GM18499 (cell line): ENCODE results near the gene FAM222B.
"Not testable (repeated sequence)": the region's sequence is repeated elsewhere in the genome, so short reads cannot be mapped to it uniquely, and the experiment has no call there.

ENCODE experiments used
- ATAC-seq: cut with Tn5 transposase; IDR thresholded peaks from one replicate; pipeline ENCODE4 v1.9.1; 2021; ENCODE audit warnings: moderate number of reproducible peaks; ENCODE audit not compliant: insufficient read depth, unreplicated experiment

FAM222B gene

DNA sequence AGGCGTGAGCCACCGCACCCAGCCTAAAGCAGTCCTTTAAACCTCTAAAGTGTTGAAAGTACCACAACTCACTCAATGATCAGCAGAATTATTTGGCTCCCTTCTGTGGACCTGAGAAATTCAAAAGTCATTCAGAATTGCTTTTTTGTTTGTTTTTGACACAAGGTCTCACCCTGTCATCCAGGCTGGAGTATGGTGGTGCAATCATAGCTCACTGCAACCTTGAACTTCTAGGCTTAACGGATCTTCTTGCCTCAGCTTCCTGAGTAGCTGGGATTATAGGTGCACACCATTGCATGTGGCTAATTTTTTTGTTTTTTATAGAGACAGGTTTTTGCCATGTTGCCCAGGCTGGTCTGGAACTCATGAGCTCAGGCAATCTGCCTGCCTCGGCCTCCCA, 54.5 kb downstream of the FAM222B start:
- ATAC-seq, result no peak

DNA sequence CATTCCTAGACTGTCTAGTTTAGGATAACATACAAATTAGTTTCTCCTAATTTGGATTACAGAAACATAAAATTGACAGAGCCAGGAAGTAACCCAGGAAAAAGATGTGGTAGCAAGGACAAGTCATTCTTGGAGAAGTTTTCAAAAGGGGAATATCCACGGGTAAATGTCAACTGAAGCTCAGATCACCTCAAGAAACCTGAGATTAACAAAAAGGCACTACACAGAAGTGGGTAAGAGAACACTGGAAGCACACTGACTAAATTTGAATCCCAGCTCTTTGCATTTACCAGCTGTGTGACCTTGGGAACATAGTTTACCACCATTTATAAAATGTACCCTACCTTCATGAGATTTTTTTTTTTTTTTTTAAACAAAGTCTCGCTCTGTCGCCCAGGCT, 59.4 kb downstream of the FAM222B start:
- ATAC-seq, result no peak

DNA sequence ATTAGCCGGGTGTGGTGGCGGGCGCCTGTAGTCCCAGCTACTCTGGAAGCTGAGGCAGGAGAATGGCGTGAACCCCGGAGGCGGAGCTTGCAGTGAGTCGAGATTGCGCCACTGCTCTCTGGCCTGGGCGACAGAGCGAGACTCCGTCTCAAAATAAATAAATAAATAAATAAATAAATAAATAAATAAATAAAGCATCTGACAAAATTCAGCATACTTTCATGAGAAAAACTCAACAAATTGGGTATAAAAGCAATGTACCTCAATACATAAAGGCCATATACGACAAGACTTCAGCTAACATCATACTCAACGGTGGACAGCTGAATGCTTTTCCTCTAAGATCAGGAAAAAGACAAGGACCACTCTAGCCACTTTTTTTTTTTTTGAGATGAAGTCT, 63.0 kb downstream of the FAM222B start:
- ATAC-seq, result not testable (repeated sequence)

DNA sequence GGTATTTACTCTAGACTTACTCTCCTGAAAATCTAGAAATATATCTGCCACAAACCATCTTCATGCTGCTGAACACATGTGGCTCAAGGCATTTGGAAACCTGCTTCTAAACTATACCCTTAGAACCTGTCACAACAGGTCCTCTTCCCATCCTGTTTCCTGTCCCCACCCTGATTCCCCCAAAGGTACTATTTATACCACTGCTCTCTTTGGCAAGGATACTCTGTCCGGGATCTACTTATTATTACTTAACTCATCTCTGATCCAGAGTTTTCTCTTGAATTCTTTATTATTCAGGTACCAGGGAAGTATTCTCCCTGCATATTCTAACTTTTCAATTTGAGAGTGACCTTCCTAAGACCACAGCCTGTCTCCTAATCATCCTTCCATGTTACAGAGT, 65.4 kb downstream of the FAM222B start:
- ATAC-seq, result no peak

DNA sequence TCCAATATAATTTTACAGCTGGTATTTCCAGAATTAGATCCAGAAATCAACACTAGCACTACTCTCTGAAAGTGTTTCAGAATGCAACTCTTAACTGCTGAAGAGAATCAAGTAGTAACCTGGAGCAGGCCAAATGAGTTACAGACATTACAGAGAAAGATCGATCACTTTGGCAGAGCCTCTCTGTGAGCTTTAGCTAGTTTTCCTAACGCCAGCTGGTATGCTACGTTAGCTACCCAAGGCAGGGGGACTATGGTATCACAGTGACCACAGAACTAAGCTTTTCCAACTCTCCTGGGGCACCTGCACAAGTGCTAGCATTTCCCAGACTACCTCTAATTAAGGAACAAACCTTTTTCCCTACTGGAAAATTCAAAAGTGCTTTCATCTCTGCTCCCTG, 68.4 kb downstream of the FAM222B start:
- ATAC-seq, result no peak

DNA sequence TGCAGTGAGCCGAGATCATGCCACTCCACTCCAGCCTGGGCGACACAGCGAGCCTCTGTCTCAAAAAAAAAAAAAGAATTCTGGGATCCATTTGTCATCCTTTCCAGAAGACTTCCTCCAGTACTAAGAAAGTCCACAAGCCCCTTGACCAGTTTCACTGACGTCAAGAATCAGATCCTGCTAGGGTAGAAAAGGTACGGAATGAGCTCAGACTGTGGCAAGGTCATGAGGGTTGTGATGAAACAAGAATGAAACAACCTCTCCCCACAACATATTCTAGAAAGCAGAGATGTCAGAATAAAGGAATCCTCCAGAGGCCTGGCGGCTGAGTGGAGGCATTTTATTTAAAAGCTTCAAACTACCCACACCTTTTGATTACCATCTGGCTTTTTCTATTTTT, 68.9 kb downstream of the FAM222B start:
- no peak for ATAC-seq

DNA sequence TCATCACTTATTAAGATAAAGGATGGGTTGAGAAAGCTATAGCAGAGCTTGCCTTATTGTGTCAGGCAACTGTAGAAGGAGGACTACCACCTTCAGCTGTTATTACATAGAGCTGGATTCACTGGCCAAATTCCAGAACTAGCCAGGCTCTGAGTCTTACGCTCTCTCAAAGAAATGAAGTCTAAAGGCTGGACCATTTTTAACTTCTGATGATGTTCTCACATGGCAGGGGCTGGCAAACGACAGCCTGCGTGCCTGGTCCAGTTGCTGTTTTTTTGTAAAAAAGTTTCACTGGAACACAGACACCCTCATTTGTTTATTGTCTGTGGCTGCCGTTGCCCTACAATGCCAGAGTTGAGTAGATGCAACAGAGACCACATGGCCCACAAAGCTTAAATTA, 77.6 kb downstream of the FAM222B start:
- no peak for ATAC-seq

DNA sequence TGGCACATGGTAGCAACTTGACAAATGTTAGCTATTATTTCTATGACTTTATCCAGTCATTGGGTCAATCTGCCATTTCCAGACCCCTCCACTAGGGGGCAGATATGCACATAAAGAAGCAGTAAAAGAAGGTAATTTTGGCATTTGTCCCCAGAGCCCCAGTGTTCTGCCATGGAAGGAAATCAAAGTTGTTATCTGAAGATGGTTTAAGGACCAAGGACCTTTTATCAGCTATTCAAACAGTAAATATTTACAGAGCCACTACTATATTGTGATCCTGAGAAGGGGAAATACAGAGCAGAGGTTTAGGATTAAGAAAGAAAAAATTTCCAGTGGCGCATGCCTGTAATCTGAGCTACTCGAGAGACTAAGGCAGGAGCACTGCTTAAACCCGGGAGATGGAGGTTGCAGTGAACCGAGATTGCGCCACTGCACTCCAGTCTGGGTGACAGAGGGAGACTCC, 78.8 kb downstream of the FAM222B start:
- no peak for ATAC-seq

DNA sequence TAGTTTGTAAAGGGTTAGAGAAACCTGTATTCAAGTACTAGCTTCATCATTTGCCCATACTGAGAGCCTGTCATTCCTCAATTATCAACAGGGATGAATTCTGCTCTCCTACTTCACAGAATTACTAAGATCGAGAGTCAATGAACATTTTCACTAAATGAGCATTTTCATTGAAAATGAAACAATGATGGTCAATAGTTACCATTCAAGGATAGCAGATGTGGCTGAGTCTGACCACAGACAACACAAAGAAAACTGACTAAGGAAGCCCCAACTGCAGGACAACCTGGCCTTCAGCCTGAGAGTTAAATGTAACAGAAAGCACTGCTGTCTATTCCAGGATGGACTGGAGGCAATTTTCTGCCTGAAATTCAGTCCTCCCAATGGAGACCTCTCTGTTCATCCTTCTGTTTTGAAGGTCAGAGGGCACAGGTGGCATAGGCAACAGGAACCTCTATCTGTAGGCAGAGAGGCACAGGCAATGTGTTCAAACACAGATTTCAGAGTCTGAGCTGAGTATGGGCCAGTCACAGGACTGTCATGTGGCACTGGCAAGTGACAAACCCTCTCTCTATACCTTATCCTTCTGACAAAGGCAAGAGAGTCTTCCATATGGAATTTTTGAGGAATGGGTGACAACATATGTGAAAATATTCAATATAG, 79.3 kb downstream of the FAM222B start:
- no peak for ATAC-seq

DNA sequence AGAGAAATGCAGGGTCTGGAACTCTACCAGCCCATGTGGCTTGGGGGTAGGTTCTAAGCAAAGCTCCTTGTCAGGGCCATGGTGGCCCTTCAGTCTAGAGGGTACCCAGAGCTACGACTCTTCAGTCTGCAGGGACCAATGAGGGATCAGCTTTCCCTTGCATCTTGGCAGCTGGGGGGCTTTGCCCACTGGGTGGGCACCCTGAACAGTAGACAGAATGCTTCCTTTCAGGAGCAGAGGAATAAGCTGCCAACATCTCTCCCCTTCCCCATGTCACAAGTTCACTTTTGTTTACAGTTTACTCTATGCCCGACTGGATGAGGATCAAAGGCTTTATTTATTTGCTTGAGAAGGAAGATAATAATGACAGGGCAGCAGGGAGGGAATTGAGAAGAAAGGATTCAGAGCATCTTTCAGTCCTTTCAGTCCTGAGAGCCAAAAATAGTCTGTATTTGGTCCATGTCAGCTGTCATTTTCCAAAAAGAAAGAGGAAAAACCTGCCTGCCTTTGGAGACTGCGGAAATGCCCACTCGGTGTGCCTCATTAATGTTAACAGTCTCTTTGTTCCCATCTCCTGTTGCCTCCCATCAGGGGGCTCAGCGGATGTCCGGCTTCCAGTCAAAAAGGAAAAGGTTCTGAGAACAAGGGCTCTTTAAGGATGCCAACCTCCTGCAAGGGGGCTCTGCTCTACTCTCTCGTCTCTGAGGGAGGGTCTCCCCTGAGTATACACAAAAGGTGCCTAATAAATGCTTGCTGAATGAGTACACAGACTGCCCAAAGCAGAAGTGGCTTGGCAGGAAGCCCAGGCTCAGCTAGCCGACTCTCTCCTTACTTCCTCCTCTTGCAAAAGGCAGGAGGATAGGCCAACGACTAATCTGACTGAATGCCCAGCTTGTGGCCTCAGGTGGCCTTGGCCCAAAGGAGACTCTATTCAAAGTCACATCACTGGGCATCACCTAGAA, 81.7 kb downstream of the FAM222B start:
- no peak for ATAC-seq

DNA sequence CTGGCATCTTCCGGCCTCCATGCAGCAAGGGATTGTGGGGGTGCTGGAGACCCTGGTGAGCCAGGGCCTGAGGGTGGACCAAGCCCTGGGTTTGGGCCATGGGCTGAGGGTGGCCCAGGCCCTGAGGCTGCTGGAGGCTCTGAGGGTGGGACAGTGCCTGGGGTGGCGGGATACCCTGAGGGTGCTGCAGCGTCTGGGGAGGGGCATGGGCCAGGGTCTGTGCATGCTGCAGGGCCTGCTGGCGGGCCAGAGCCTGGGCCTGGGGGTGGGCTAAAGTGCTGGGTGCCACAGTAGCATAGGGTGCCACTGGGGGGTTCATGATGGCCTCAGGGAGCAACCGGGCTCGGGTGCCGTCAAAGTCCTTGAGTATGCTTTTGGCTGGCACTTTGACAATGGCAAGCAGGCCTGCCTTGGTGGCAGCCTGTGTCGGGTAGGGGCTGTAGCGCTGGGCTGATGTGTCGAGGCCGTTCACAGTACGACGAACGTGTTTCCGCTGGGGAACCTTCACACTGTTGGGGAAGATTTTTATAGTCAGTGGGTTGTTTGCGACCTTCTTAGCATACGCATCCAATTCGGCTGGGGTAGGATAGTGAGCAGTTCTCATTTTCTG, 83.2 kb downstream of the FAM222B start:
- ATAC-seq, result no peak

DNA sequence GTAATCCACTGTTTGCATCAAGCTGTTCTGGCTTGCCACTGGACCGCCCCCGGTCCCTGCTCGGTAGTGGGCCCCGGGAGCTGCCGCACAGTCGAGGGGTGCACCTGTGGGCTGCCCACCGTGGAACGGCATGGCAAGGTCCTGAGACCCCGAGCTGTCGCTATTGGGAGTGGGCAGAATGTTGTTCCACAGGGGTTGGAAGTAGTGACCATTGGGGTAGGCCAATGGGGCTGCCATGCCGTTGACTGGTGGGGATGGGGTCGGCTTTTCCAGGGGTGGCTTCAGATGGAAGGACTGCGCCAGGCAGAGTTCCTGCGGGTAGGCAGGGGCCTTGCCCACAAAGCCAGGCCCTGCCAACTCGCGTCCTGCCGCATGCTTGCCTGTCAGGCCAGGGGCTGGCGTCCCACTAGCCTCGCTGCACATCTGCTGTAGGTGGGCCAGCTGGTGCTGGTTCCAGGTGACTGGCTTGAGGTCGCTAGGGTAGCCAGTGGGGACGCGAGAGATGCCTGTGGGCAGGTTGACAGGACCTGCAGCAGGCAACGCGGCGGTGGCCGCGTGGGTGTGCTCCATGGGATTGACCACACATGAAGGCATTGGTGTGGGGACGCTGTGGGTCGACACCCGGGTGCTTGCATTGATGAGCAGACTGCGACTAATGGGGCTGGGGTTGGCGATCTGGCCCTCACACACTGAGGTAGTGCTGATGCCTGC, 84.0 kb downstream of the FAM222B start:
- no peak for ATAC-seq

DNA sequence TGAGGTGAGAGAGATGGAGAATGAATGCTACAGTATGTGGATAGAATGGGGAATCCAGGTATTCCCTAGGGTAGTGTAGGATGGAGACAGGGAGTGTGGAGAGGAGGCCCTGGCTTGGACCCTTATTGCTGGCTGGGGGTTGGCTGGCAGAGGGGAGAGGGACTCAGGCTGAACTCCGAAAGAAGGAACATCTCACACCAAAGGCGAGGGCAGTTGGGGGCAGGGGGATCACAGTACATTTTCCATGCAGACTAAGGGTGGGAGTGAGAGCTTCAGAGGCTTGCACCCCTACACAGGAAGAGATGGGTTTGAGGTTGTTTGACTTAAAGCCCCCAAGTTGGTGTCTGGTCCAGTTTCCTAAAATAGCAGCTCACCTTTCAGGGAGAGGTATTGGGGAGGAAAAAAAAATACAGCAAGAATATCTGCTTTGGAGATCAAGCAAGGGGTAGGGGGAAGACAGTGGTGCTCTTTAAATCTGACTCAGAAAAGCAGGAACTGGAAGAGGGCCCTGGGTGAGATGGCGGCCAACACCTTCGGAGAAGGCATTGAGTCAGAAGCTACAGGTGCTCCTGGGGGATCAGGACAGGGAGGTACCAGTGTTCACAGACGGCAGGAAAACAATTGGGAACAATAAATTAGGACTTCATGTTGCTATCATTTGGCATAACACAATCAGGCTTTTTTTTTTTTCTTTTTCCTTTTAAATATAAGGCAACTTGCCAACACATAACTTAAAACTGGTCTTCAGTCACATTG, 86.4 kb downstream of the FAM222B start:
- ATAC-seq, result no peak

DNA sequence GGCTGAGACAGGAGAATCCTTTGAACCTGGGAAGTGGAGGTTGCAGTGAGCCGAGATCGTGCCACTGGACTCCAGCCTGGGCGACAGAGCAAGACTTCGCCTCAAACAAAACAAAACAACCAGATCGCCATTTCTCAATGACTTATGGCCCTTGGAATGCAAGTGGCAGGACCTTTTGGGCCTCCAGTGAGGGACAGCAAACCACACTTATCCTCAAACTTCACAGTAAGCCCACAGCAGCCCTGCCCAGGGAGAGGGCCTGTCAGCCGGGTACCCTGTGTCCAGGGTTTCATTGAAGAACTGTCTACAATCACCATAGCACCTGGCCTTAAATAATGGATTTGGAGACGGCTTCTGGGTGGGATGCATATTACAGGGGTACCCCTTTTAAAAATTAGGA, 87.1 kb downstream of the FAM222B start:
- no peak for ATAC-seq

DNA sequence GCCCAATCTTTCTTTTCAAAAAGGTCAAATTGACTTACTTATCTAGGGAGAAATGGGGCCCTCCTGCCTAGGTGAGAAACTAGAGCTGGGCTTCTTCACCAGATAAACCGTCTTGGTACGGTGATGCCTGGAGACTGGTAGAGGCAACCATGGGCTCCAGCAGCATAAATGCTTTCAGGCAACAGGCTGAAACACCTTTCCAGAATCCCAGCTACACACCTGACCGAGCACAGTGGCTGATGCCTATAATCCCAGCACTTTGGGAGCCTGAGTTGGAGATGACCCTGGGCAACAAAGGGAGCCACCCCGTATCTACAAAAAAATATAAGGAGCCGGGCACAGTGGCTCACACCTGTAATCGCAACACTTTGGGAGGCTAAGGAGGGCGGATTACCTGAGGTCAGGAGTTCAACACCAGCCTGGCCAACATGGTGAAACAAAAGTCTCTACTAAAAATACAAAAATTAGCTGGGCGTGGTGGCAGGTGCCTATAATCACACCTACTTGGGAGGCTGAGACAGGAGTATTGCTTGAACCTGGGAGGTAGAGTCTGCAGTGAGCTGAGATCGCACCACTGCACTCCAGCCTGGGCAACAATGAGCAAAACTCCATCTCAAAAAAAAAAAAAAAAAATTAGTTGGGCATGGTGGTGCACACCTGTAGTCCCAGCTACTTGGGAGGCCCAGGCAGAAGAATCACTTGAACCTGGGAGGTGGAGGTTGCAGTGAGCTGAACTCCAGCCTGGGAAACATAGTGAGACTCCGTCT, 90.8 kb downstream of the FAM222B start:
- ATAC-seq, result no peak

DNA sequence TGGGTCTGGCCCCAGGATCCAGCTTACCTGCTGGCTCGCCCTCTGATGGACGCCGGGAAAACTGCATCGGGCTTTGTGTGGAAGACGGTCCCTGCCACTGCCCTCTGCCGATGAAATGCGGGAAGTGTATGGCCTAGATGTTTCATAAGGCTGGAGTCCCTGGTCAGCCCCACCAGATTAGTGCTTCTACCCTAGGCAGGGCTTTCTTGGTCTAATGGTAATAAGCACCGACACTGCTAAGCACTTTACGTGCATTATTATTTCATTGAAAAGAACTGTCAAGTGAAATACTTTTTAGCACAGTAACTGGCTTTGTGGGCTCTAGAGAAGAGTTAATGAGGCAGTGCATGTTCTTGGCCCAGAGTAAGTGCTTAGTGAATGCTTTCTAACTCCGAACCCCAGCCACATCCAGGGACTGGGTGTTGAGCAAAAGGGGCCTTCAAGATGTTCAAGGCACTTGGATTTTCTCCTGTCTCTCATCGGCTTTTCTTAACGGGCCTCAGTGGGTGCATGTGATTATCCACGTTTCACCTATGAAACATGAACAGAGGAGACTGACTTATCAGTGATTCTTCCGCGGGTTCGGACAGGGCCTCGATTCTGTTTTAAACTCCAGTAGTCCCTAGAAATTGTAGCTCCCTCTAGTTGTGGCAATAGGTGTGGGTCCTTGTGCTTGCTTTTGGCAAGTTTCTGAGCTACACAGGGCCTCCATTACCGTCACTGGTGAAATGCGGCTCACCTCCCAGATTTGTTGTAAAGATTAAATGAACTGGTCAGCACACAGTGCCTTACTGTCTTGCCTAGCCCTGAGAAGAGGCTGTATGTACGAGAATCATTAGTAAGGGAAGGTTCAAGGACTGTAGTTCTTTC, 92.2 kb downstream of the FAM222B start:
- ATAC-seq, result no peak

DNA sequence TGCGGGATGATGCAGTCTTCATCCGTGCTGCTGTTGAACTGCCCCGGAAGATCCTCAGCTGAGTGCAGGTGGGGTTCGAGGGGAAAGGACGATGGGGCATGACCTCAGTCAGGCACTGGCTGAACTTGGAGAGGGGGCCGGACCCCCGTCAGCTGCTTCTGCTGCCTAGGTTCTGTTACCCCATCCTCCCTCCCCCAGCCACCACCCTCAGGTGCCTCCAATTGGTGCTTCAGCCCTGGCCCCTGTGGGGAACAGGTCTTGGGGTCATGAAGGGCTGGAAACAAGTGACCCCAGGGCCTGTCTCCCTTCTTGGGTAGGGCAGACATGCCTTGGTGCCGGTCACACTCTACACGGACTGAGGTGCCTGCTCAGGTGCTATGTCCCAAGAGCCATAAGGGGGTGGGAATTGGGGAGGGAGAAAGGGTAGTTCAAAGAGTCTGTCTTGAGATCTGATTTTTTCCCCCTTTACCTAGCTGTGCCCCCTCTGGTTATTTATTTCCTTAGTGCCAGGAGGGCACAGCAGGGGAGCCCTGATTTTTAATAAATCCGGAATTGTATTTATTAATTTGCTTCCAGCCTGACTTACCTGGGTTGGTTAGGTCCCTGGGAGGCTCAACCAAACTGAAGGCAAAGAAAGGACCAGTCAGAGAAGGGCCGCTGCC, 92.9 kb downstream of the FAM222B start:
- no peak for ATAC-seq
